ENCODE results near the gene MAT2B. TPM values are rescaled to one million over a fixed set of nuclear protein-coding genes. Genes with fewer than 3 reads are reported as not detected.

MAT2B gene
- total RNA-seq, 1 experiment from 2014 or later: 55.7 TPM

DNA sequence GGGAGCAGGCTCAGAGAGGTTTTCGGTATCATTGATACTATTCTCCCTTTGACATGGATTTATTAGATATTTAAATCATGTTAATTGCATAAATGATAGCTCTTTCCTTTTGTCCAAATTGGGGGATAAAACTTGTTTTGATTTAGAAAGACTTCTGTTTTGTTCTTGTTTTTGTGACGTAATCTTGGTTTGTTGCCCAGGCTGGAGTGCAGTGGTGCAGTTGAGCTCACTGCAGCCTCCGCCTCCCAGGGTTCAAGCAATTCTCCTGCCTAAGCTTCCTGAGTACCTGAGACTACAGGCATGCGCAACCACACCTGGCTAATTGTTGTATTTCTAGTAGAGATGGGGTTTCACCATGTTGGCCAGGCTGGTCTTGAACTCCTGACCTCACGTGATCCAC is 7.1 kb downstream of the MAT2B start (continued):
- TF ChIP-seq MYBL2 (CRISPR knock-in tag; IDR thresholded peaks at IDR 0.05): no peak
- TF ChIP-seq AFF4 (CRISPR knock-in tag; IDR thresholded peaks at IDR 0.05; ENCODE audit: borderline replicate concordance): no peak

DNA sequence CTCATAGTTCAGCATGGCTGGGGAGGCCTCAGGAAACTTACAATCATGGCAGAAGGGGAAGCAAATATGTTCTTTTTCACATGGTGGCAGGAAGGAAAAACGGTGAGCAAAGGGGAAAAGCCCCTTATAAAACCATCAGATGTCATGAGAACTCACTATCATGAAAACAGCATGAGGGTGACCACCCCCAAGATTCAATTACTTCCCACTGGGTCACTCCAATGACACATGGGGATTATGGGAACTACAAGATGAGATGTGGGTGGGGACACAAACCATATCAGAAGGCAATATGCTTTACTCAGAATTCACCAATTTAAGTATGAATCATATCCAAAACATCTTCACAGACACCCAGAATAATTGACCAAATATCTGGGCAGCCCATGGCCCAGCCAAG is 19.7 kb downstream of the MAT2B start:
- CTCF ChIA-PET: no interaction called here
- no peak overlapping the region for H3K27ac Mint-ChIP-seq
- TF ChIP-seq, protein P1, sequence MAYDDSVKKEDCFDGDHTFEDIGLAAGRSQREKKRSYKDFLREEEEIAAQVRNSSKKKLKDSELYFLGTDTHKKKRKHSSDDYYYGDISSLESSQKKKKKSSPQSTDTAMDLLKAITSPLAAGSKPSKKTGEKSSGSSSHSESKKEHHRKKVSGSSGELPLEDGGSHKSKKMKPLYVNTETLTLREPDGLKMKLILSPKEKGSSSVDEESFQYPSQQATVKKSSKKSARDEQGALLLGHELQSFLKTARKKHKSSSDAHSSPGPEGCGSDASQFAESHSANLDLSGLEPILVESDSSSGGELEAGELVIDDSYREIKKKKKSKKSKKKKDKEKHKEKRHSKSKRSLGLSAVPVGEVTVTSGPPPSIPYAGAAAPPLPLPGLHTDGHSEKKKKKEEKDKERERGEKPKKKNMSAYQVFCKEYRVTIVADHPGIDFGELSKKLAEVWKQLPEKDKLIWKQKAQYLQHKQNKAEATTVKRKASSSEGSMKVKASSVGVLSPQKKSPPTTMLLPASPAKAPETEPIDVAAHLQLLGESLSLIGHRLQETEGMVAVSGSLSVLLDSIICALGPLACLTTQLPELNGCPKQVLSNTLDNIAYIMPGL (CRISPR knock-in tag; IDR thresholded peaks at IDR 0.05): no peak
- no peak for TF ChIP-seq ATF6 (CRISPR knock-in tag; IDR thresholded peaks at IDR 0.05)
- TF ChIP-seq, protein P2, sequence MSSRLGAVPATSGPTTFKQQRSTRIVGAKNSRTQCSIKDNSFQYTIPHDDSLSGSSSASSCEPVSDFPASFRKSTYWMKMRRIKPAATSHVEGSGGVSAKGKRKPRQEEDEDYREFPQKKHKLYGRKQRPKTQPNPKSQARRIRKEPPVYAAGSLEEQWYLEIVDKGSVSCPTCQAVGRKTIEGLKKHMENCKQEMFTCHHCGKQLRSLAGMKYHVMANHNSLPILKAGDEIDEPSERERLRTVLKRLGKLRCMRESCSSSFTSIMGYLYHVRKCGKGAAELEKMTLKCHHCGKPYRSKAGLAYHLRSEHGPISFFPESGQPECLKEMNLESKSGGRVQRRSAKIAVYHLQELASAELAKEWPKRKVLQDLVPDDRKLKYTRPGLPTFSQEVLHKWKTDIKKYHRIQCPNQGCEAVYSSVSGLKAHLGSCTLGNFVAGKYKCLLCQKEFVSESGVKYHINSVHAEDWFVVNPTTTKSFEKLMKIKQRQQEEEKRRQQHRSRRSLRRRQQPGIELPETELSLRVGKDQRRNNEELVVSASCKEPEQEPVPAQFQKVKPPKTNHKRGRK (CRISPR knock-in tag; IDR thresholded peaks at IDR 0.05; ENCODE audit: borderline replicate concordance): no peak
- TF ChIP-seq ZBTB21 (CRISPR knock-in tag; IDR thresholded peaks at IDR 0.05; ENCODE audit: borderline replicate concordance): no peak
- TF ChIP-seq CTCF (IDR thresholded peaks at IDR 0.05): no peak
- no peak for TF ChIP-seq ZNF396 (CRISPR knock-in tag; IDR thresholded peaks at IDR 0.05; ENCODE audit: borderline replicate concordance)
- TF ChIP-seq ZNF416 (CRISPR knock-in tag; IDR thresholded peaks at IDR 0.05): peak; percentile 65; the same call in 1 of the 2 replicates
- peaks cover 20% of the 10 kb centered on the region for H3K9me3 Mint-ChIP-seq
- ATAC-seq (no peak), DNase-seq (ENCODE audit: low spot score) (no peak)
- H3K27me3 Mint-ChIP-seq (ENCODE audit: low read depth): no peaks in the 10 kb centered on the region
- POLR2A ChIA-PET: no interaction called here
- H3K4me3 Mint-ChIP-seq: no peak overlapping the region
- H3K36me3 Mint-ChIP-seq: peaks cover 21% of the 10 kb centered on the region
- no peaks in the 10 kb centered on the region for H3K4me1 Mint-ChIP-seq

- Mint-ChIP-seq H3K27me3 (ENCODE audit: low read depth) (no peaks in the 10 kb centered on the region), H3K9me3 (peaks cover 18% of the 10 kb centered on the region), H3K36me3 (peaks cover 6% of the 10 kb centered on the region), H3K27ac (no peak overlapping the region), H3K4me1 (peaks cover 38% of the 10 kb centered on the region), H3K4me3 (no peak overlapping the region)
- ChIA-PET POLR2A (interaction anchor here (0.6 kb wide), 1 partner anchor 8 kb away, joined by 12 read pairs; no protein-coding TSS in a partner anchor), CTCF (no interaction called here)
- TF ChIP-seq ZNF121 (CRISPR knock-in tag; IDR thresholded peaks at IDR 0.05) (peak; percentile 63; the same call in 1 of the 2 replicates), ZBTB21 (CRISPR knock-in tag; IDR thresholded peaks at IDR 0.05; ENCODE audit: borderline replicate concordance) (no peak)
- DNase-seq (ENCODE audit: low spot score) (no peak), ATAC-seq (no peak)
These were observed 24.3 kb downstream of the MAT2B start for GRCh38 chr5:163529698-163530097.
